ENCODE data around the gene CENPB. TPM values are rescaled to one million over a fixed set of nuclear protein-coding genes. Genes with fewer than 3 reads are reported as not detected.
A peak's percentile ranks its signal among the peaks of the same experiment; 100 is the strongest.

CENPB gene
- total RNA-seq, 2 experiments from 2014 or later: 25.1 to 25.3 TPM

DNA sequence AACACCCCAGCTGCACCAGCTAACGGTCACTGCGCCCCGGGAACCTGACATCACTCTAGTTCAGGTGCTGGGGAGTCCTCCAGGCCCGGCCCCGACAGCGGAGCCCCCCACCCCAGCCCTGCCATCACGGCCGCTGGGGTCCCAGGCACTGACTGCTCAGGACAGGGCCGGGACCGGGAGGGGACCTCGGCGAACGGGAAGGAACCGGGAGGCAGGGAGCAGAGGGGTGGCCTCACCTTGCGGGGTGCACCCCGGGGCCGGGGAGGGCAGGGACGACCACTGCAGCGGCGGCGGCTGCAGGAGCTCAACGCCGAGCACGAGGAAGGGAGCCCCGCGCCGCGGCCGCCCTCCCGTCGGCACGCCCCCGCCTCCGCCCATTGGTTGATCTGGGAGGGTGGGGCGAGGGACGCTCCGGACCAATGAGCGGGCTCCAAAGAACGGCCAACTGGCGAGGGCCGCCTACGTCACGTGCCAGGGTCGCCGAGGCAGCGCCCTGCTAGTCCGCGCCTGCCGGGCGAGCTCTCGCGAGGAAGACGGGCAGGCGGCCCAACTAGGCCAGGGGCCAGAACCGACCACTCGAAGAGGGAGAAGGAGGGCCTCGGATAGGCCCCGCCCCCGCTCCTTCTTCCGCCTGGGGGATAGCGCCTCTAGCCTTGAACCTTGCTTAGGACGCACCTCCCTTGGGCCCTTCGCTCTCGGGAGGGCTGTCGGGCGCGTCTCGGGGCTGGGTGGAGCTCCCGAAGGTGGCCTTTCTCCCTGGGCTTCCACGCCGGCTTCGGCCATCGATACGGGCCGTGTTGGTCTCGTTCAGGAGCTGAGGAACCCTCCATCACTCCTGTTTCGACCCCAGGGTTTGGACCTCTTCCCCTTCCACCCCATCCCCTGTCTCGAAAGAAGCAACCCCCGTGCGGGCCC is 18.9 kb downstream of the CENPB start, which contains the start of gene ADISSP:
TSS of gene ADISSP (minus strand) at position 327 of the 915 bp plus-strand sequence. CDS start 7,653 bp downstream, outside the sequence.
- Histone ChIP-seq H3K27ac (ENCODE audit: low read depth in 1 of 2, low read length in 2 of 2) (peak within 1 kb of the TSS; percentile 96 to 99), H3K4me1 (ENCODE audit: insufficient read depth, low read length) (peaks cover 37% of the 10 kb centered on the region), H3K36me3 (ENCODE audit: insufficient read depth, low read length) (no peaks in the 10 kb centered on the region), H3K9me3 (ENCODE audit: control insufficient read depth in 1 of 2, insufficient read depth in 1 of 2, low read length in 2 of 2) (no peaks in the 10 kb centered on the region), H3K27me3 (ENCODE audit: control insufficient read depth in 1 of 2, insufficient read depth in 2 of 2, low read length in 2 of 2) (no peaks in the 10 kb centered on the region), H3K4me3 (ENCODE audit: low read length) (peak within 1 kb of the TSS; percentile 87)
- peak; percentile 89 to 98 (median 95) for DNase-seq
- H3K4me3 Mint-ChIP-seq: peak within 1 kb of the TSS; percentile 90
- no peak for TF ChIP-seq CTCF (IDR thresholded peaks at IDR 0.05)
- ChIA-PET CTCF (interaction anchor here (0.6 to 2.4 kb wide), 14 partner anchors 11 to 317 kb away, joined by 3 to 25 read pairs (median 8); partner anchors contain the start of genes AP5S1, CDC25B, CENPB and SPEF1), POLR2A (interaction anchor here (0.7 to 3.6 kb wide), 23 partner anchors 10 to 1297 kb away, joined by 3 to 51 read pairs (median 5); partner anchors contain the start of genes AP5S1, CDC25B, CENPB and SNRPB)
- H3K4me1 Mint-ChIP-seq (ENCODE audit: low read depth): peaks cover 26% of the 10 kb centered on the region
- intact Hi-C loops (cut with DNase I, micrococcal nuclease): loop anchor here (1.0 to 5.0 kb wide), 9 partner anchors 14 to 320 kb away; partner anchors contain the start of genes MAVS (in 1 of the 2) and RNF24 (in 1 of the 2)
- ATAC-seq (ENCODE audit: poor library complexity): peak; percentile 82
- no peaks in the 10 kb centered on the region for H3K27me3 Mint-ChIP-seq
- H3K27ac Mint-ChIP-seq: peak within 1 kb of the TSS; percentile 86
- H3K9me3 Mint-ChIP-seq: no peaks in the 10 kb centered on the region
- no peaks in the 10 kb centered on the region for H3K36me3 Mint-ChIP-seq (ENCODE audit: low read depth)

DNA sequence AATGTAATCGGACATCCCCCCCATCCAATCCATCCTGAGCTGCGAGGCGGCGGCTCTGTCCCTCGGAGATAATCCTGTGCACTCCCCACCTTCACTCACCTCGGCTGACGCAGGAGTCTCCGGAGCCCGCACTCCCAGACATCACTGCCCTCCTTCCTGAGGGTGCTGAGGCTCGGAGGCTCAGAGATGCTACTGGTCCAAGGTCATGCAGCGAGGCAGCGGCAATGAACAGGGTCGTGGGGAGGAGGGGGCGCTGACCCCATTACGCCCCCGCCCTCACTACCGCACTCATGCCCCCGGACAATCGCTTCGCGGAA is 19.5 kb downstream of the CENPB start:
- ATAC-seq (ENCODE audit: poor library complexity): no peak
- ChIA-PET POLR2A (interaction anchor here (0.7 to 3.6 kb wide), 13 partner anchors 9 to 1297 kb away, joined by 3 to 51 read pairs (median 8); partner anchors contain the start of genes AP5S1, CDC25B, CENPB and SNRPB), CTCF (interaction anchor here (1.3 to 2.4 kb wide), 7 partner anchors 15 to 91 kb away, joined by 5 to 25 read pairs (median 8); partner anchors contain the start of genes CDC25B and CENPB)
- Histone ChIP-seq H3K27me3 (ENCODE audit: control insufficient read depth in 1 of 2, insufficient read depth in 2 of 2, low read length in 2 of 2) (no peaks in the 10 kb centered on the region), H3K9me3 (ENCODE audit: control insufficient read depth in 1 of 2, insufficient read depth in 1 of 2, low read length in 2 of 2) (no peaks in the 10 kb centered on the region), H3K27ac (ENCODE audit: low read depth in 1 of 2, low read length in 2 of 2) (no peak overlapping the region), H3K4me3 (ENCODE audit: low read length) (peak overlapping the region; percentile 87), H3K36me3 (ENCODE audit: insufficient read depth, low read length) (no peaks in the 10 kb centered on the region), H3K4me1 (ENCODE audit: insufficient read depth, low read length) (peaks cover 37% of the 10 kb centered on the region)
- Mint-ChIP-seq H3K27ac (peak overlapping the region; percentile 59), H3K9me3 (no peaks in the 10 kb centered on the region), H3K36me3 (ENCODE audit: low read depth) (no peaks in the 10 kb centered on the region), H3K27me3 (no peaks in the 10 kb centered on the region), H3K4me1 (ENCODE audit: low read depth) (peaks cover 26% of the 10 kb centered on the region), H3K4me3 (peak overlapping the region; percentile 88)
- intact Hi-C loops (cut with DNase I, micrococcal nuclease): loop anchor here (1.0 to 5.0 kb wide), 6 partner anchors 45 to 320 kb away; partner anchors contain the start of genes MAVS (in 1 of the 2) and RNF24 (in 1 of the 2)
- no peak for TF ChIP-seq CTCF (IDR thresholded peaks at IDR 0.05)
- peak in 4 of 14 experiments; percentile 38 to 60 (median 42) for DNase-seq

DNA sequence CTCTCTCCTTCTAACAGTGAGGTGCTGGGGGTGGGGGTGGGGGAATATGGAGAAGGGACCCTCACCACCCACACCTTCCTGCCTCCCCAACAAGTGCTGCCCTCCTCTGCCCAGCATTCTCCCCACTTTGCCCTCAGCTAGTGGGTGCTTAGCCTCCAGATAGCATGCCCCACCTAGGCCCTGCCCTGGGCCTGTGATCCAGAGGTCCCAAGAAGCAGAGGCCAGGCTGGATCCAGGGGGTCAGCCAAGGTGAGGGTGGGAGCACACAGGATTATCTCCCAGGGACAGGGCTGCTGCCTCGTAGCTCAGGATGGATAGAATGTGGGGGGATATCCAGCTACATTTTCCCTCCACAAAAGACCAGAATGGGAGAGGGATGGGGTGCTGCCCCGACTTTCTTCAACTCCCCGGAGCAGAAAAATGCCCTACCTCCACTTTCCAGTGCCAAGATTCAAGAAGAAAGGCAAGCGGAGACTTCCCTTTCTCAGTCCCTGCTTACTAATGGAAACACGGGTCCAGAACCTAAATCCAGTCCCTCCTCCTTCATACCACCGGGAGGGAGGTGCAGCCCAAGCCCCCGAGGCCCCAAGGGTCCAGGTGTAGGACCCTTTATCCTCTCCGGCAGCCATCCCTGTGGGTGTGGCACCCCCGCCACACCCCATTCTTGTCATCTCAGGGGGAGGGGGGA is 20.0 kb downstream of the CENPB start:
- H3K4me1 ChIP-seq (ENCODE audit: insufficient read depth, low read length): peaks cover 37% of the 10 kb centered on the region
- H3K27ac ChIP-seq (ENCODE audit: low read depth in 1 of 2, low read length in 2 of 2): no peak overlapping the region
- H3K27me3 ChIP-seq (ENCODE audit: control insufficient read depth in 1 of 2, insufficient read depth in 2 of 2, low read length in 2 of 2): no peaks in the 10 kb centered on the region
- no peak for TF ChIP-seq CTCF (IDR thresholded peaks at IDR 0.05)
- ChIA-PET CTCF (interaction anchor here (1.4 to 2.4 kb wide), 4 partner anchors 12 to 88 kb away, joined by 3 to 25 read pairs (median 8); no protein-coding TSS in a partner anchor), POLR2A (interaction anchor here (0.6 to 3.6 kb wide), 6 partner anchors 11 to 54 kb away, joined by 3 to 51 read pairs (median 33); partner anchors contain the start of genes AP5S1 and CENPB)
- DNase-seq (peak in 1 of 14 experiments; percentile 27), ATAC-seq (ENCODE audit: poor library complexity) (no peak)
- intact Hi-C loops (cut with DNase I, micrococcal nuclease): loop anchor here (1.0 to 5.0 kb wide), 6 partner anchors 46 to 321 kb away; partner anchors contain the start of genes MAVS (in 1 of the 2) and RNF24 (in 1 of the 2)
- Mint-ChIP-seq H3K4me3 (peak overlapping the region; percentile 88), H3K9me3 (no peaks in the 10 kb centered on the region), H3K27ac (peak overlapping the region; percentile 59), H3K36me3 (ENCODE audit: low read depth) (no peaks in the 10 kb centered on the region), H3K27me3 (no peaks in the 10 kb centered on the region), H3K4me1 (ENCODE audit: low read depth) (peaks cover 26% of the 10 kb centered on the region)
- H3K9me3 ChIP-seq (ENCODE audit: control insufficient read depth in 1 of 2, insufficient read depth in 1 of 2, low read length in 2 of 2): no peaks in the 10 kb centered on the region
- H3K4me3 ChIP-seq (ENCODE audit: low read length): peak overlapping the region; percentile 87
- no peaks in the 10 kb centered on the region for H3K36me3 ChIP-seq (ENCODE audit: insufficient read depth, low read length)
